HEK293 (cell line): Measurements from ENCODE around the gene CEP85.

ENCODE experiments used
- CTCF ChIA-PET: fragments of 350-600 bp; formaldehyde crosslinking; extraction: SDS; loops from one replicate; lab custom pipeline; 2021; ENCODE audit warnings: antibody characterized with exemption; lab: Yijun Ruan, JAX
- POLR2A ChIA-PET: fragments of 300-600 bp; formaldehyde crosslinking; extraction: SDS; loops from one replicate; lab custom pipeline; 2020; ENCODE audit warnings: antibody characterized with exemption, inconsistent platforms; lab: Yijun Ruan, JAX
- H3K27ac ChIP-seq: fragments of 200-500 bp; sonication (Bioruptor generic); 2 replicates; pipeline ENCODE4 v1.5.1; 2014; ENCODE audit warnings: low read depth, low read length, control low read depth, inconsistent platforms; ENCODE audit errors: extremely low read depth
- H3K36me3 ChIP-seq, 2 experiments: fragments of 200-500 bp in 1 of 2; sonication (Bioruptor generic) in 1 of 2; 1 replicate in 1 of 2; 2 replicates in 1 of 2; pipeline ENCODE4 v1.5.1; 2014 to 2017; ENCODE audit warnings: inconsistent platforms in 2 of 2, low read length in 2 of 2; ENCODE audit not compliant: control insufficient read depth in 2 of 2, insufficient read depth in 1 of 2
- H3K4me1 ChIP-seq: fragments of 200-500 bp; sonication (Bioruptor generic); 2 replicates; pipeline ENCODE4 v1.5.1; 2014; ENCODE audit warnings: mild to moderate bottlenecking, low read length, inconsistent platforms; ENCODE audit not compliant: control insufficient read depth, insufficient read depth
- H3K4me3 ChIP-seq: 2 replicates; pipeline ENCODE4 v1.5.1; 2011; ENCODE audit warnings: low read depth, mild to moderate bottlenecking, control low read depth, low read length, moderate library complexity
- H3K9me3 ChIP-seq: fragments of 200-500 bp; sonication (Bioruptor generic); 2 replicates; pipeline ENCODE4 v1.5.1; 2014; ENCODE audit warnings: low read depth, low read length, inconsistent platforms; ENCODE audit not compliant: control insufficient read depth, insufficient read depth
- EGR2 ChIP-seq: fragments of 450-650 bp; formaldehyde crosslinking; IDR thresholded peaks from 2 replicates; pipeline ENCODE4 v1.5.1; 2016; ENCODE audit warnings: low read depth, missing biosample characterization, missing genetic modification characterization
- MYNN ChIP-seq: fragments of 450-650 bp; formaldehyde crosslinking; IDR thresholded peaks from 2 replicates; pipeline ENCODE4 v1.5.1; 2016; ENCODE audit warnings: missing biosample characterization, missing genetic modification characterization, borderline replicate concordance
- TSHZ1 ChIP-seq: fragments of 450-650 bp; formaldehyde crosslinking; IDR thresholded peaks from 2 replicates; pipeline ENCODE4 v1.5.1; 2016; ENCODE audit warnings: missing biosample characterization, missing genetic modification characterization, borderline replicate concordance
- ZBTB17 ChIP-seq: fragments of 450-650 bp; formaldehyde crosslinking; IDR thresholded peaks from 2 replicates; pipeline ENCODE4 v1.5.1; 2016; ENCODE audit warnings: missing biosample characterization, missing genetic modification characterization
- ZBTB20 ChIP-seq: fragments of 450-650 bp; formaldehyde crosslinking; IDR thresholded peaks from 2 replicates; pipeline ENCODE4 v1.5.1; 2016; ENCODE audit warnings: missing biosample characterization, missing genetic modification characterization
- ZFHX2 ChIP-seq: fragments of 450-650 bp; formaldehyde crosslinking; conservative IDR thresholded peaks from 2 replicates; pipeline ENCODE4 v1.5.1; 2016; ENCODE audit warnings: missing biosample characterization, missing genetic modification characterization
- ZIC2 ChIP-seq: fragments of 450-650 bp; formaldehyde crosslinking; IDR thresholded peaks from 2 replicates; pipeline ENCODE4 v1.5.1; 2016; ENCODE audit warnings: missing biosample characterization, missing genetic modification characterization
- ZNF391 ChIP-seq: fragments of 450-650 bp; formaldehyde crosslinking; IDR thresholded peaks from 2 replicates; pipeline ENCODE4 v1.5.1; 2016; ENCODE audit warnings: low read depth, missing biosample characterization, missing genetic modification characterization, borderline replicate concordance
- ZNF398 ChIP-seq: fragments of 450-650 bp; formaldehyde crosslinking; IDR thresholded peaks from 2 replicates; pipeline ENCODE4 v1.5.1; 2017; ENCODE audit warnings: missing biosample characterization, missing genetic modification characterization
- ZNF623 ChIP-seq: fragments of 450-650 bp; formaldehyde crosslinking; IDR thresholded peaks from 2 replicates; pipeline ENCODE4 v1.5.1; 2016; ENCODE audit warnings: missing biosample characterization, missing genetic modification characterization
- ZNF624 ChIP-seq: fragments of 450-650 bp; formaldehyde crosslinking; IDR thresholded peaks from 2 replicates; pipeline ENCODE4 v1.5.1; 2017; ENCODE audit warnings: missing biosample characterization, missing genetic modification characterization
- ZNF626 ChIP-seq: fragments of 450-650 bp; sonication (Bioruptor Pico); formaldehyde crosslinking; IDR thresholded peaks from 2 replicates; pipeline ENCODE4 v1.5.1; 2018; ENCODE audit warnings: missing biosample characterization, missing genetic modification characterization, inconsistent platforms

Gene CEP85

GRCh38 chr1:26288311-26288941 lies 54.4 kb downstream of the CEP85 start:
- POLR2A ChIA-PET: interaction anchor here (0.7 to 1.6 kb wide), 2 partner anchors 26 to 118 kb away, joined by 3 read pairs; no protein-coding TSS in a partner anchor
- CTCF ChIA-PET: interaction anchor here (0.6 to 10.2 kb wide), 9 partner anchors 9 to 1073 kb away, joined by 3 to 203 read pairs (median 4); partner anchors contain the start of gene CD52
- TF ChIP-seq ZBTB20 (tag by site-specific recombination): peak; percentile 76
- TF ChIP-seq ZNF391 (tag by site-specific recombination): no peak
- H3K4me3 ChIP-seq: no peak overlapping the region
- H3K4me1 ChIP-seq: no peaks in the 10 kb centered on the region
- no peak overlapping the region for H3K27ac ChIP-seq
- peaks cover 0 to 7% of the 10 kb centered on the region in 2 experiments; a peak in 1 of 3 replicates for H3K36me3 ChIP-seq
- no peaks in the 10 kb centered on the region for H3K9me3 ChIP-seq

GRCh38 chr1:26289158-26290059 lies 55.4 kb downstream of the CEP85 start:
- Histone ChIP-seq H3K9me3 (no peaks in the 10 kb centered on the region), H3K4me1 (no peaks in the 10 kb centered on the region), H3K27ac (no peak overlapping the region), H3K4me3 (no peak overlapping the region), H3K36me3 (peaks cover 0 to 9% of the 10 kb centered on the region in 2 experiments; a peak in 1 of 3 replicates)
- TF ChIP-seq ZIC2 (tag by site-specific recombination): peak; percentile 74
- no peak for TF ChIP-seq ZNF626
- TF ChIP-seq ZNF398 (tag by site-specific recombination): no peak
- peak; percentile 95 for TF ChIP-seq ZFHX2 (tag by site-specific recombination)
- TF ChIP-seq ZNF623 (tag by site-specific recombination): no peak
- no peak for TF ChIP-seq TSHZ1 (tag by site-specific recombination)
- no peak for TF ChIP-seq MYNN (tag by site-specific recombination)
- TF ChIP-seq ZBTB17 (tag by site-specific recombination): no peak
- TF ChIP-seq EGR2: peak; percentile 95
- TF ChIP-seq ZNF624 (tag by site-specific recombination): no peak
- TF ChIP-seq ZNF391 (tag by site-specific recombination): no peak
- POLR2A ChIA-PET: interaction anchor here (0.7 to 1.6 kb wide), 2 partner anchors 25 to 119 kb away, joined by 3 read pairs; no protein-coding TSS in a partner anchor
- CTCF ChIA-PET: interaction anchor here (0.7 to 10.2 kb wide), 9 partner anchors 10 to 128 kb away, joined by 3 to 203 read pairs (median 4); partner anchors contain the start of gene CD52
